ENCODE measurements around the gene URAD.

Gene URAD

DNA sequence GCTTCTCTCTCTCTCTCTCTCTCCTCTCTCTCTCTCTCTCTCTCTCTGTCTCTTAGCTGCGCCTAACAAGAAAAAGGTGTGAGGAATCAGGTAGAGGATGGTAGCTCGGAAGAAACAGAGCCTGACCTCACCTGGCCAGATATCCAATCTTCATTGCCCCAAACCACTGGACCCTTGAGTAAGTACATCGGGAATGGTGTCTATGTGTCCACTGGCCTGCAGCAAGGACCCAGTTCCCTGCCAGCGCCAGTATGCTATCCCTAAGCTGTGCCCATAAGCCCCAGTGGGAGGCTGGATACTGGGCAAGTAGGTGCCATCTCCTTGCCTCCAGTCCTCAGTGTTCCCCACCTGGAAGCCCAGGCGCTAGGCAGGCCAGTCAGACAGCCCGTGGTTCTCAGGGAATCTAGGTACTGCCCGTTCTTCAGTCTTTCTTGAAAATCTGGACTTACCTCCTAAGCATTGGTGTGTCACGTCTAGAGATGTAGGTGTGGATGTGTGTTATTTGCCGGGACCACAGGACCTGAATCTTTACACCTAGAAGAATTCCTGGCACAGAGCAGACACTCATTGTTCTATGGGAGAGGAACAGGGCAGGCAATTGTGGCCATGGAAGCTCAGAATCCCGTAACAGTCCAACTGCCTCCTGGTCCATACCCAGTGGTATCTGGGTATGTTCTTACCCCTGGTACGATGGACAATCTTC, 7.3 kb downstream of the URAD start:
- in situ Hi-C loops (cut with MboI; ENCODE audit: low pct_unique_long_range_greater_than_20kb, low sequenced_read_pairs, unreplicated experiment): loop anchor here (10.0 kb wide), 2 partner anchors 146 to 606 kb away; no protein-coding TSS in a partner anchor
- TF ChIP-seq, protein P1, sequence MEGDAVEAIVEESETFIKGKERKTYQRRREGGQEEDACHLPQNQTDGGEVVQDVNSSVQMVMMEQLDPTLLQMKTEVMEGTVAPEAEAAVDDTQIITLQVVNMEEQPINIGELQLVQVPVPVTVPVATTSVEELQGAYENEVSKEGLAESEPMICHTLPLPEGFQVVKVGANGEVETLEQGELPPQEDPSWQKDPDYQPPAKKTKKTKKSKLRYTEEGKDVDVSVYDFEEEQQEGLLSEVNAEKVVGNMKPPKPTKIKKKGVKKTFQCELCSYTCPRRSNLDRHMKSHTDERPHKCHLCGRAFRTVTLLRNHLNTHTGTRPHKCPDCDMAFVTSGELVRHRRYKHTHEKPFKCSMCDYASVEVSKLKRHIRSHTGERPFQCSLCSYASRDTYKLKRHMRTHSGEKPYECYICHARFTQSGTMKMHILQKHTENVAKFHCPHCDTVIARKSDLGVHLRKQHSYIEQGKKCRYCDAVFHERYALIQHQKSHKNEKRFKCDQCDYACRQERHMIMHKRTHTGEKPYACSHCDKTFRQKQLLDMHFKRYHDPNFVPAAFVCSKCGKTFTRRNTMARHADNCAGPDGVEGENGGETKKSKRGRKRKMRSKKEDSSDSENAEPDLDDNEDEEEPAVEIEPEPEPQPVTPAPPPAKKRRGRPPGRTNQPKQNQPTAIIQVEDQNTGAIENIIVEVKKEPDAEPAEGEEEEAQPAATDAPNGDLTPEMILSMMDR (IDR thresholded peaks at IDR 0.05; ENCODE audit: extremely low read depth, insufficient read depth, missing control alignments): no peak
- no peak for DNase-seq (ENCODE audit: low spot score)

DNA sequence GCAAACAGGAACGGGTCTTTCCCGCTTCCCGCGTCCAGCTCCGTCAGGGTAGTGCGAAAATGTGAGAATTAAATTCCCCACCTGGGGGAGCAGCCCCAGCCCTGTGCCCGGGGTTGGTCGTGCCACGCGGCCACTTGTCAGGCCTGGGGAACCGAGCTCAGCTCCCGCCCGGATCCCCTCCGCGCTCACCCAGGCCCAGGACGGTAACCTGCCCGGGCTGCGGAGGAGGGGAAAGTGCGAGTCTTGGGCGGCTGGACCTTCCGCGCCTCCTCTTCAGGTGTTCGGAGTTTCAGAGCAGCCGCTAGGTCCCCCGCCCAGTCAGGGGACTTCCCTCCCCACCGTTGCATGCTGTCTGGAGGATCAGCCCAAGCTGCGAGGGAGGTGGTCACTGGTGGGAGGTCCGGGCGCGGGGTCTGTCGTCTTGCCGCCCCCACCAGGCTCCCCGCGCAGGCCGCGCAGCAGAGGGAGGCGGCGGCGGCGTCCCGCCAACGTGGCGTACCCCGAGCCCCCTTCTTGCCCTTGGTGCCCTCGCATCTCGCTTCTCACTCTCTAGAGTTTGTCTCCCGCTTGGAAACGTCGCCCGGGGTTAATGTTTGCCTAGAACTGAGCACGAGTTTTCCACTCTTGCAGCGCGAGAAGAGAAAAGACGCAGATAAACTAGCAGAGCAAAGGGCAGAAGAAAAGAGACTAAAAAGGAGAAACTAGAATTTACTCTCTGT, 8.1 kb downstream of the URAD start:
- DNase-seq (ENCODE audit: low spot score): no peak
- in situ Hi-C loops (cut with MboI; ENCODE audit: low pct_unique_long_range_greater_than_20kb, low sequenced_read_pairs, unreplicated experiment): loop anchor here (10.0 kb wide), 2 partner anchors 146 to 606 kb away; no protein-coding TSS in a partner anchor
- TF ChIP-seq, protein P1 (IDR thresholded peaks at IDR 0.05; ENCODE audit: extremely low read depth, insufficient read depth, missing control alignments): no peak

DNA sequence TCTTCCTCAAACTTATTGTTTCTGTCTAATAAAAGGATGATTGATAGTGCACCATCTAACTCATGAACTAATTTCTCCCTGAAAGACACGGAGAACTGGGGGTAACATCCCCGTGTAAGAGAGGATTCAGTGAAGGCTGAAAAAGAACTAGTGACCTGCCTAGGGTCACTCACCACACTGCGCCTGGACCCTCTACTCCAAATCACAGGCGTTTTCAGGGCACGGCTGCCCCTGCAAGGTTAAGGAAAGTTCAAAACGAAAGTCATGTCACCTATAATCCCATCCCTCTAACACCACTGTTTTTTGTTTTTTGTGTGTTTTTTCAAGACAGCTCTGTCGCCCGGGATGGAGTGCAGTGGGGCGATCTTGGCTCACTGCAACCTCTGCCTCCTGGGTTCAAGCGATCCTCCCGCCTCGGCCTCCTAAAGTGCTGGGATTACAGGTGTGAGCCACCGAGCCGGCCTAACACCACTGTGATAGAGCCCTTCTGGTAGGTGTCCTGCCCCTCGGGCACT, 8.7 kb downstream of the URAD start:
- in situ Hi-C loops (cut with MboI; ENCODE audit: low pct_unique_long_range_greater_than_20kb, low sequenced_read_pairs, unreplicated experiment): loop anchor here (10.0 kb wide), 3 partner anchors 145 to 605 kb away; partner anchors contain the start of gene GSX1
- no peak for DNase-seq (ENCODE audit: low spot score)
- TF ChIP-seq, protein P1 (IDR thresholded peaks at IDR 0.05; ENCODE audit: extremely low read depth, insufficient read depth, missing control alignments): no peak

DNA sequence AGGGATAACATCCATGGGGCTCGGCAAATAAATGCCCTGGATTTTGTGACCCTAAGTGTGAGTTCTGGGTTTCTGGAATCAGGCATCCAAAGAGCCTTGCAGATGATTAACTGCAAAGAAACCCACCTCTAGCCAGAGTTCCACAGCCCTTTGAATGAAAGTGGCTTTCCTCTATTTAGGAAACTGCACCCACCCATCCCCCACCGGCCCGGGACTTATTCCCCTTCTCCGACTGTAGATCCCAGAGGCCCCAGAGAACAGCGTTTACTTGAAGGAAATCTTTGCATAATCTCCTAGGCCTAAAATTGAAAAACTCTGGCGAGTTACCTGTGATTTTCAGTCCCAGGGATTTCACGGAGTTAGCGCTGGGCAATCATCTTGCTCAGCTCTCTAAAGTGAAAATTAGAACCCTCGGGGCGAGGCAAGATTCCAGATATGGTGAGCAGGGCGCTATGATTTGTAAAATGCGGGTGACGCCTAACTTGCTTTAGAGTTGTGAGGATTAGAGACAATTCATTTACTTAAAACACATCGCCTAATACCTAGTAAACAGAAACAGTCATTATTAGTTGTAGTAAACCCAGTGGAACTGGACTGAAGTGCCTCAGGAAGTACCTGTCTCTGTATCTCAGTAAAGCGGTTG, 9.4 kb downstream of the URAD start:
- DNase-seq (ENCODE audit: low spot score): no peak
- TF ChIP-seq, protein P1 (IDR thresholded peaks at IDR 0.05; ENCODE audit: extremely low read depth, insufficient read depth, missing control alignments): no peak
- in situ Hi-C loops (cut with MboI; ENCODE audit: low pct_unique_long_range_greater_than_20kb, low sequenced_read_pairs, unreplicated experiment): loop anchor here (10.0 kb wide), 1 partner anchor 184 kb away; the partner anchor contains the start of gene GSX1

DNA sequence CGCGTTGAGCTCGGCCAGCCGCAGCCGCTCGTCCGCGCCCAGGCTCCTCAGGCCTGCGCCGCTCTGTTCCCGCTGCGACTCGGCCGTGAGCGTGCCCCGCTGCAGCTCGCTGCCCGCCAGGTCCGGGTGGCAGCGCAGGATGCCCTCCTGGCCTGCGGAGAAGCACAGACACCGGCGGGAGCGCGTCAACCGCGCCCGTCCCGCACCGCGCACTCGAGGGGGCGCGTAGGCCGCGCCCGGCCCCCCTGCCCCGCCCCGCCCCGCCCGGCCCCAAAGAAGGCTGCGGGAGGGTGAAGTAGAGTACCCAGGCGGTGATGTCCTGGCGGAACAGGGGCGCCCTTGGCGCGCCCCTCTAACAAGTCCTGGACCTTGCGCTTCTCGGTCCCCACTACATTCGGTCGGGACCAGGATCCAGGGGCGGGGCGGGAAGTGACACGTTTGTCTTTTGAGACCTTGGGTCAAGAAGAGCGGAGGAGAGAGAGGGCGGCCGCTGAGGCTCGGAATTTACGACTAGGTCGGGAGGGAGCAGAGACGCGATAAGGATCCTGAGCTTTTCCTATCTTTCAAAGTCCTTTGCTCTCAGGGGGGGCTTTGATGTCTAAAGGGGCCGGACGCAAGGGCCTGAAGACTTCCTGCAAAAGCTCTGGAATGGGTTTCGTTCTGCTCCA, 10.1 kb downstream of the URAD start:
- TF ChIP-seq, protein P1 (IDR thresholded peaks at IDR 0.05; ENCODE audit: extremely low read depth, insufficient read depth, missing control alignments): no peak
- in situ Hi-C loops (cut with MboI; ENCODE audit: low pct_unique_long_range_greater_than_20kb, low sequenced_read_pairs, unreplicated experiment): loop anchor here (10.0 kb wide), 1 partner anchor 184 kb away; the partner anchor contains the start of gene GSX1
- peak; percentile 39 for DNase-seq (ENCODE audit: low spot score)

Measured in GM13977 (cell line).